Activated naive CD4-positive, alpha-beta T cell treated with anti-CD3 and anti-CD28 coated beads, Interleukin-2, amount 50 U/mL, for 16 hours (primary cell): ENCODE measurements around the gene VAMP5.
"Not testable (repeated sequence)": the region's sequence is repeated elsewhere in the genome, so short reads cannot be mapped to it uniquely, and the experiment has no call there.

Experiments
- DNase-seq: peaks from one replicate; pipeline ENCODE4 v3.0.0-alpha.2; 2020

Gene VAMP5

GRCh38 chr2:85584354-85584856 lies at the start of gene VAMP5:
Gene VAMP5 (plus strand): TSS chr2:85584431. CDS start chr2:85584491, 60 bp downstream.
- peak; percentile 37 for DNase-seq

GRCh38 chr2:85534881-85535280 lies 49.4 kb upstream of the VAMP5 start:
- DNase-seq, result no peak

GRCh38 chr2:85536479-85536878 lies 47.8 kb upstream of the VAMP5 start:
- DNase-seq, result no peak

- DNase-seq, result peak; percentile 45
Measured at GRCh38 chr2:85537600-85538506, 46.4 kb upstream of the VAMP5 start.

- peak; percentile 89 for DNase-seq
Measured at GRCh38 chr2:85538507-85539360, 45.5 kb upstream of the VAMP5 start, which contains the start of gene MAT2A. Gene MAT2A (plus strand): TSS chr2:85539168. CDS start chr2:85539288, 120 bp downstream.

- DNase-seq, result peak; percentile 84
Measured at GRCh38 chr2:85539361-85540132, 44.7 kb upstream of the VAMP5 start.

GRCh38 chr2:85540133-85540648 lies 44.0 kb upstream of the VAMP5 start:
- no peak for DNase-seq

- no peak for DNase-seq
Measured at GRCh38 chr2:85541262-85541661, 43.0 kb upstream of the VAMP5 start.

GRCh38 chr2:85541753-85542457 lies 42.3 kb upstream of the VAMP5 start:
- DNase-seq, result no peak

- no peak for DNase-seq
Measured at GRCh38 chr2:85542777-85543176, 41.5 kb upstream of the VAMP5 start.

- DNase-seq, result not testable (repeated sequence)
Measured at GRCh38 chr2:85544254-85544691, 40.0 kb upstream of the VAMP5 start.

GRCh38 chr2:85544915-85545779 lies 39.1 kb upstream of the VAMP5 start:
- not testable (repeated sequence) for DNase-seq

- DNase-seq, result no peak
Measured at GRCh38 chr2:85545780-85546240, 38.4 kb upstream of the VAMP5 start.

GRCh38 chr2:85547089-85547858 lies 37.0 kb upstream of the VAMP5 start:
- DNase-seq, result no peak

GRCh38 chr2:85547859-85548607 lies 36.2 kb upstream of the VAMP5 start:
- DNase-seq, result no peak

GRCh38 chr2:85548608-85548900 lies 35.7 kb upstream of the VAMP5 start:
- no peak for DNase-seq

- no peak for DNase-seq
Measured at GRCh38 chr2:85549095-85549494, 35.1 kb upstream of the VAMP5 start.

- DNase-seq, result no peak
Measured at GRCh38 chr2:85549826-85550225, 34.4 kb upstream of the VAMP5 start.

- no peak for DNase-seq
Measured at GRCh38 chr2:85550486-85550885, 33.7 kb upstream of the VAMP5 start.
